ENCODE data around the gene DARS1.

The DARS1 gene

DNA sequence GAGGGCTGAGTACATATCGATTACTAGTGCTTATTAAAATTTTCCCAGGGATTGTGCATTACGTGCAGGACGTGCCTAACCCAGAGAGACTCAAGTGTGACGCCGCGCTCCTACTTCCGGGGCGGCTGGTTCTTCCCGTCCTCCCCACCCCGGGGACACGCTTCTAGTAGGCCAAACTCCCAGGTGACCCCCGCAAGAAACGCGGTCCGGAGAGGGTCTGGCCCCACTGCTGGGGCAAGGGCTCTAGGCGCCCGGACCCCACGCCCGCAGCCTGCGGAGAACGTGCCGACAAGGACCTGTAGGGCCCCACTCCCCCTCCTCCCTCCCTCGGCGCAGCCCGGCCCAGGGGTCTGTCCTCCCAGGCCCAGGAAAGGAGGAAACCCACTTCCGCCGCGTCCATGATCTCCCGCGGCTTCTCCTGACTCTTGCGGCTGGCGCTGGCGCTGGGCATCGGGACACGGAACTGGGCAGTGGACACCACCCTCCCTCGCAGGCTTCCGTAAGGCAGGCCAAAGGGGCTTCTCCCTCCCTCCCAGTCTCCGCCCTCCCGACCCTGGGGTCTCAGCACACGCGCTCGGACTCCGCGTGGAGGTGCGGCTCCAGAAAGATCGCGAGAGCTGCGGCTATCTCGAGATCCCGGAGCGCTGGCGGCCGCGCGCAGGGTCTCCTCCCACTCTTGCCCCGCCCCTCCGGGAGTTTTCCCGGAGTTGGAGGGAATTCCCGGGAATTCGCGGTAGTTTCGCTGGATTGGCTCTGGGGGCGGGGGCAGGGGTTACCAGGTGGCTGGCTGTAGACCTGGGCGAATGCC, at the start of gene DARS1:
DARS1 (minus strand) TSS at position 609 of the 808 bp plus-strand sequence; CDS start at position 451, 158 bp downstream.
- peak; percentile 97 for DNase-seq (ENCODE audit: low spot score)

DNA sequence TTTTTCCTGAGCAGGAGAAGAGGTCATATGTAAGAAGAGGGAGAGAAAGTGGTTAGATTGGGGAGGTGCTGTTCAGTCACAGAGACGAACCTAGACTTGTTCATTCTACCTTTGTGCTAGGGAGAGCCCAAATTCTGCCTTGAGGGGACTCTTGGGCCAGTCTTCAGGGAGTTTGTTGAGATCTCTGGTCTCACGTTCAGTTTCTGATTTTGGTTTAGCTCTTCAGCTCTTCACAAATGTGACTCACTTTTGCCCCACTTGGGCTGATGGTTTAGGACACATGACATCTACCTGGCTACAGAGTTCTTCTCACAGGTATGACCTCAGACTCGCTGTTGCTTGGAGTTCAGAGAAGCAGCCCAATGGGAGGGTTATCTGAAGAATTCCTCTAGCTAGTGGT, 49.2 kb upstream of the DARS1 start:
- DNase-seq (ENCODE audit: low spot score): no peak

GRCh38 chr2:136032817-136033535, 47.5 kb upstream of the DARS1 start:
- no peak for DNase-seq (ENCODE audit: low spot score)

GRCh38 chr2:136032192-136032591, 46.8 kb upstream of the DARS1 start:
- DNase-seq (ENCODE audit: low spot score): no peak

DNA sequence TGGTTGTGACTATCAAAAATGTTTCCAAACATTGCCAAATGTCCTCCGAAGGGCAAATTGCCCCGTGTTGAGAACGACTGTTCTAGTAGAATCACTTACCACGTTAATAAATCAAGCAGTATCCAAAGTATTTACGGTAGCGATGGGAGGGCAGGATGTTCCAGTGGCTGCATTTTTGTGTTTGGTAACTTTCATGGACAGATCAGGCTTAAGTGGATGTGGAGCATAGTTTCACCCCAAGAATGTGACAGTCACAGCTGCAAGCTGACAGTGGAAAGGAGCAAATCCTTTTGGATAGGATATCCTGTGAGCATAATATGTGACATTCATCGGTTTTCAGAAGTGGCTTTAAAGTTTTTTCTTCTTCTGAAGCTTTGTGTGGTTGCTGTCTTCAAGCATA, 46.3 kb upstream of the DARS1 start:
- DNase-seq (ENCODE audit: low spot score): no peak

GRCh38 chr2:136030406-136030805, 45.0 kb upstream of the DARS1 start:
- DNase-seq (ENCODE audit: low spot score): no peak

GRCh38 chr2:136029149-136029548, 43.7 kb upstream of the DARS1 start:
- no peak for DNase-seq (ENCODE audit: low spot score)

DNA sequence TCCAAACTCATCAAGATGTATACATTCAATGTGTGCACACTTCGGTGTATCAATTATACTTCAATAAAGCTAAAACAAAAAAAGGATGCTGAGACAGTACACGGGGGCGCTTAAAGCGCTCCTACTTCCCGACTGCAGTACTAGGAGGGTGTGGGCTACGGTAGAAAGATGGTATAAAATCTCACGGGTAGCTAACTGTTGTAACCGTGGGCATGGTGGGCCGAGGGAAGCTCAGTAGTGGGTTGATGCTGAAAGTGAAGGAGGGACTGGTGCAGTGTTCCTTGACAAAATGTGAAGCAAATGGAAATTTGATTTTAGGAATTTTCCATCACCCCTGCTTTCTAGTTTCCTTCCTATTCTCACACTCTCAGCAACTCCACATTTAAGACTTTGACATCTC, 42.6 kb upstream of the DARS1 start:
- DNase-seq (ENCODE audit: low spot score): no peak

- no peak for DNase-seq (ENCODE audit: low spot score)
These were observed 41.7 kb upstream of the DARS1 start for GRCh38 chr2:136027112-136027511.

DNA sequence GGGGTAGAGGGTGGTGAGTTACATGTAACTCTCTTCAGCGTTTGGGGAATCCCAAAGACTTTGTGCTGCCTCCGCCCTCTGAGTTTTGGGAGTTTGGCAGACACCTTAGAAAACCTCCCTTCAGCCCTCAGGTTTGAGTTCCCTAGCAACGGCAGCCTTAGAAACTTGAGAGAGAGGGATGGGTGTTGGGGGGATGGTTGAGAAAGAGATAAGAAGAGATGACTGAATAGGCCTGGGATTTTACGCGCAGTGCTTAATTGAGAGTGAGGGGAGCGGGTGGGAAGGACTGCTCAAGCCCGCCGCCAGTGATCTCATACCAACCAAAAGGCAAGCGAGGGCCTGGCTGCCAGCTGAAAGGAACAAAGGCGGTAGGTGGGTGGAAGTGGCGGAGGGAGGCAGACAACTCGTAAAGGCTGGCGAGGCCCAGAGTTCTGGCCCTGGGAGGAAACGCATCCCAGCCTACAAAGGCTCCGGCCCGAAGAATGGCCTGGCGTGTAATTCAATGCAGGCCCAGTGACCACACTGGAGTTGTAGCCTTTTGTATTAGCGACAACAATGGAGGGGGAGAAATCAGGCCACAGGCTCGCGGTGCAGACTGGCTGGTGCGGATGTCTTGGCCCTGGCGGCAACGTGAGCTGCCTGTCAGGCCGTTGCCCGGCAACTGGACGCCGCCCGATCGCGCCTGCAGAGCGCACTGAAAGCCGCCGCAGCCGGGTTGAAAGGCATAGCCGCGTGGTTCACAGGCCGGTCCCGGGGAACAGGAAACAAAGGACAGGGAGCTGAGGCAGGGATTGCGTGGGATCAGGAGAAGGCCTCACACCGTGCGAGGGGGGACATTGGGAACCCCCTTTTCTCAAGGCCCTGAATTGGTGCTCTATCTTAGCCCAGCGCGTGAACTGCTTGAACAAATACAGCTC, 39.9 kb upstream of the DARS1 start:
- peak; percentile 66 for DNase-seq (ENCODE audit: low spot score)

DNA sequence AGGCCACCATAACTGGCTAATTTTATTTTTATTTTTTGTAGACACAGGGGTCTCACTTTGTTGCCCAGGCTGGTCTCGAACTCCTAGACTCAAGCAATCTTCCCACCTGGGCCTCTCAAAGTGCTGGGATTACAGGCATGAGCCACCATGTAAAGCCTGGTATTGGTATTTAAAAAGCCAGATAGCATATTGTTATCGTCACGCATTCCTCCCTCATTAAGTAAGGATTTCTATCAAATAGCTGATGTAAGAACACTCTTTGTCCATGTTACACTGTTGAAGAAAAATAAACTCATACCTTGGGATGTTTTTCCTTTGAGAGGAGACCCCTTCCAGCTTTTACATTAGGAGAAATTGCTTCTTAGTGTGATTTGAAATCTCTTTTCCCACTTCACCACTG, 39.2 kb upstream of the DARS1 start:
- no peak for DNase-seq (ENCODE audit: low spot score)

DNA sequence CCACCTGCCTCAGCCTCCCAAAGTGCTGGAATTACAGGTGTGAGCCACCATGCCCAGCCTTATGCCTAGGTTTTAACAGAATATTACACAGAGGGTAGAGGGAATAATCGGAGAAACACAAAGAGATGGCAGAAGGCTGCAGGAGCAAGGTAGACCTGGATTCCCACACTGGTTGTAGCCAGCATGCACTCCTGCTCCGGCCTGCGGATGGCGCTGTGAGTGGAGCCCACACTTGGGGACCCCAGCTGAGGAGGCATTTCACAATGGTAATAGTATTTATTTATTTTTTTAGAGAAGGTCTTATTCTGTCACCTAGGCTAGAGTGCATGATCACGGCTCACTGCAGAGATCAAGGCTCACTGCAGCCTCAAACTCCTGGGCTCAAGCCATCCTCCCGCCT, 38.8 kb upstream of the DARS1 start:
- no peak for DNase-seq (ENCODE audit: low spot score)

- DNase-seq (ENCODE audit: low spot score): no peak
These were observed 38.0 kb upstream of the DARS1 start for GRCh38 chr2:136023416-136023815.

- DNase-seq (ENCODE audit: low spot score): no peak
These were observed 37.1 kb upstream of the DARS1 start for GRCh38 chr2:136022396-136023146.

DNA sequence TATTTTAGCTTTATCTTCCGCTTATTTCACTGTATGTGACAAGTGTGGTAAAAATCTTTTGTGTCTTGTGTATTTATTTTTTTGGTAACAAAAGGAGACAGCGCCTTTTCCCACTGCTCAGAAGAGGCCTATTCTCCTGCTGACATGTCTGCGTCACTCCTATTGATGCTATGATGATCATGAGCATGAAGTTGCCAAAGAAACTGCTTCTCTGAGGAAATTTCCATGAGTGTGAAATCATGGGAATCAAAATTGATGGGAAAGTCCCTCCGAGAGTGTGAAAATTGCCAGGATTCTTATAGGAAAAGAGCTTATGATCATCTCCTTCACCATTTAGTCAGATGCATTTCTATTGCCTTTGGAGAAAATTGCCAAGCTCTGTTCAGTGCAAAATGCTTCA, 36.5 kb upstream of the DARS1 start:
- DNase-seq (ENCODE audit: low spot score): no peak

DNA sequence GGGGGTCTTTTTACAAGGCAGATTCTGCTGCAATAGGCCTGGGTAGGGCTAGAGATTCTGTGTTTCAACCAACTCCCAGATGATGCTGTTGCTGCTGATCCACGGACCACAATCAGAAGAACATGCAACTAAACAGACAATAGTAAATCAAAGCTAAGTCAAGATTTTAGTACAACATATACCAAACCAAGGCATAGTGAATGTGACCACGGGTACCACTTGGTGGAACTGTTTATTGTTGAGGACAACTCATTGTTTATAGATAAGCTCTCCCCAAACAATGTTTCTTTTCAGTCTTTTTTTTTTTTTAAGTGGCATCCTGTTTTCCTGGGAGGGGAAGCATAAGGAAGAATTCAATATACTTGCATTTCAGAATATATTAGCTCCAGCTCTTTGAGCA, 36.0 kb upstream of the DARS1 start:
- DNase-seq (ENCODE audit: low spot score): no peak

- no peak for DNase-seq (ENCODE audit: low spot score)
These were observed 35.4 kb upstream of the DARS1 start for GRCh38 chr2:136020831-136021230.

DNA sequence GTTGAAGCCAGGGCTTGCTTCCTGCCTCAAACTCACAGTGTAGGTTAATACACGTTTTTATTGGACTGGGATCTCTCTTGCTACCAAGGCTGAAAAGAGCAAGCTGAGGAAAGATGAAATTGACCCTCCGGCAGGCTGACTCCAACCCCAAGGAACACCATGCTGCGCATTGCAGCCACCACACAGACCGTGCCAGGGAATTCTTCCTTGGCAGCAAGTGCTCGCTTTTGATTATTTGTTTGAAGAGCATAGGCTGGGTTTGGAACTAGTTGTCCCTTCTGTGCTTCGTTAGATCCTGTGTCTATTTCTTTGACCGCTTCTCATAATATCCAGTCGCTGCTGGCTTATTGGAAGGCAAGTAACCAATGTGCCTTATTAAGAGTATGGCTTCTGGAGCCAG, 34.4 kb upstream of the DARS1 start:
- DNase-seq (ENCODE audit: low spot score): no peak

DNA sequence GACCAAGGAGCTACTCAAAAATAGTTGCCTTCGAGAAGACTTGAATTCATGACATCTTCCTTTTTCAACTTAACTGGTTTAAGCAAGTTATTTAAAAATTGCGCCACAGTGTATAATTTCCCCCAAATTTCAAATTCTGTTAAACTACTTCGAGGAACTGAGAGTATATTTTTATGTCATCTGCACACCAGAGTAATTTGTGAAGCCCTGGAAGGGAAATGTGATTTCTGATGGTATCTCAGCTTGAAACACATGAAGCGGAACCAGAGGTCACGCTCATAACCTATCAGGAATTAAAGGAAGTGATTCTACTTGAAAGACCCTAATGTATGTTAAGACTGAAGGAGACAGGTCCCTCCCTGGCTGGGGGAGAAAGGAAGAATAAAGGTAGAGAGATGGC, 33.9 kb upstream of the DARS1 start:
- peak; percentile 23 for DNase-seq (ENCODE audit: low spot score)

- no peak for DNase-seq (ENCODE audit: low spot score)
These were observed 32.4 kb upstream of the DARS1 start for GRCh38 chr2:136017786-136018185.

- no peak for DNase-seq (ENCODE audit: low spot score)
These were observed 31.4 kb upstream of the DARS1 start for GRCh38 chr2:136016836-136017235.

DNA sequence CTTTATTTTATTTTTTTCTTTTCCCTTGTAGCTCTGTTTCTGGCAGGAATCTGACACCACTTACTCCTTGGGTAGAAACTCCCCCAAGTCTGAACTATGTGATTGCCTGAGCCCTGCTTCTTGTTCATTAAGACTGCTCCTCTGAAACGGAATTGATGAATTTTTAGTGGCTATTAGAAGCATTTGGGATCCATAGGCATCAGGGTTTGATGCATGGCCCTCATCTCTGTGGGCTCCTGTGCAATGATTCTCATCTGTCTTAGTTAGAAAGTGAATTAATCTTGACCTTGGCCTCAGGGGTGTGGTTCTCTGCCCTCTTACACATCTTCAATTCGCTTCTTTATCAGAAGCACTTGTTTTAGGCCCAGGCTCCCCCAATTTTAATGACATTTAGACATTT, 31.0 kb upstream of the DARS1 start:
- DNase-seq (ENCODE audit: low spot score): no peak

All from kidney tubule cell (primary cell).